NCI-H1417 (cell line): ENCODE measurements around the gene SAP25.
"Not testable (repeated sequence)": the region's sequence is repeated elsewhere in the genome, so short reads cannot be mapped to it uniquely, and the experiment has no call there.

Experiments used
- DNase-seq, 3 experiments: peaks; one replicate each; lab custom pipeline; 2025; lab: John Stamatoyannopoulos, UW

Gene SAP25

GRCh38 chr7:100535982-100536381 lies 37.7 kb downstream of the SAP25 start:
- not testable (repeated sequence) for DNase-seq

DNA sequence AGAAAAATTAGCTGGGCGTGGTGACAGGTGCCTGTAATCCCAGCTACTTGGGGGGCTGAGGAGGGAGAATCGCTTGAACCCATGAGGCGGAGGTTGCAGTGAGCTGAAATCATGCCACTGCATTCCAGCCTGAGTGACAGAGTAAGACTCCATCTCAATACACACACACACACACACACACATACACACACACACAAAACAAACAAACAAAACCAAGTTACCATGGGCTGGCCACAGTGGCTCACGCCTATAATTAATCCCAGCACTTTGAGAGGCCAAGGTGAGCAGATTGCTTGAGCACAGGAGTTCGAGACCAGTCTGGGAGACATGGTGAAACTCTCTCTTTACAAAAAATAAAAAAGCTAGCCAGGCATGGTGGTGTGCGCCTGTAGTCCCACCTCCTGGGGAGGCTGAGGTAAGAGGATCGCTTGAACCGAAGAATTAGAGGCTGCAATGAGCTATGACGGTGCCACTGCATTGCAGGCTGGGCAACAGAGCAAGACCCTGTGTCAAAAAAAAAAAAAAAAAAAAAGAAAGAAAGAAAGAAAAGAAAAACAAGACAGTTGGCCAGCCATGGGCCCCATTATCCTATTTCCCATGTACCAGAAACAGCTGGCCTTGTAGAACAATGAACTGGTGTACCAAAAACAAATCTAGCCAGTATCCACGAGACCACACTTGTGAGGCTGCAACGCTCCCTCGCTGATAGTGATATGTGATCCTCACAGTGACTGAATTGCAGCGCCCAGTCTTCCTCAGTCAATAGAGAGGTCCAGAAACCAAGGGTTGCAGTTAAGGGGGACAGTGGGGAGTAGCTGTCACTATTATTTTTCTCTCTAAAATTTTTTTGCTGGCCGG lies 41.3 kb downstream of the SAP25 start:
- DNase-seq: no peak

- DNase-seq: not testable (repeated sequence)
These were observed 45.4 kb downstream of the SAP25 start for GRCh38 chr7:100528108-100528866.

- not testable (repeated sequence) for DNase-seq
These were observed 50.5 kb downstream of the SAP25 start for GRCh38 chr7:100523192-100523591.
